Cardiac ventricle fibroblast (primary cell): ENCODE results near the gene RHEB. TPM values are rescaled to one million over a fixed set of nuclear protein-coding genes. Genes with fewer than 3 reads are reported as not detected.

Source experiments
- total RNA-seq: library from RNA; depleted of rRNA; stranded (reverse); fragments of >200 nt; gene quantifications from 2 replicates; pipeline ENCODE4 v1.2.3, GENCODE V29; 2015

The RHEB gene
- total RNA-seq, result 56.1 and 62.9 TPM in 2 replicates

GRCh38 chr7:151519765-151520418 is at the start of gene RHEB:
Gene RHEB, minus strand, starts transcription at chr7:151519895. Its CDS starts 384 bp downstream, at chr7:151519511.

DNA sequence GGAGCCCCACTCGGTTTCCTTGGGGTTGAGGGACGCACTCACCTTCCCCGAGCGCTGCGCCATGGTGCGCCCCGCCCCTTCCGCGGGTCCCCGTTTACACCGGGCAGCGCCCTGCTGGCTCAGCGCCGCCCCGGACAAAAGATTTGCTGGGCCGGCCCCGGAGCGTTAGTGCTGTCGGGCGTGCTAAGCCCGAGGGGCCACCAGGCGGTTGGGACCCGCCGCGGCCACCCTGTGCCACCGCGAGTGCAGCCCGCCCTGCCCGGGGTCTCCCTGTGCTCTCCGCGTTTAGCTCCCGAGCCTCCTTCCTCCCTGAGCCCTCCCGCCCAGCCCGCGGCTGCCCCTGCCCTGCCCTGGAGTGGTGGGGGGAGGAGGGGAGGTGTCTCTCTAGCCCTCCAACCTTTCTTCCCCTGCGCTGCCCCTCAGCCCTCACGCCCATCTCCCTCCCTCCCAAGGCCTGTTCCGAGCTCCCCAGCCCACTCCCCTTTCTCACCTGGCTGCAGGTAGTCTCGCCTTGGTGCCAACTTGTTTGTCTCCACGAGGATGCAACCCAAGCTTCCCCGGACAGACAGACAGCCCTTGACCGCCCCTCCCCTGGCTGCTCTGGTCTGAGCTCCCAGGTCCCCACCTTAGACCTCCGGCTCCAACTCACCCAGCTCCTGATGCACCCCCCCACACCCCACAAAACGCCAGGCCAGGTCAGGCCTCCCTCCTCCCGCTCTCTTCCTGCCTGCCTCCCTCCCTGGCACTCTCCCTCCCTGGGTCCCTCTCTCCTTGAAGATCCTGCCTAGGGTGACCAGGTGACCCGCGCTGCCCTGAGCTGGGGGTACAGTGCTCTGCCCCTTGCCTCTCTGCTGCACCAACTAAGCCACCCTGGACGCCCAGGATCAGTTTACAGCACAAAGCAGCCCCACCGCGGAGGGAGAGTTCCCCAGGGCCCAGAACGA is 79.6 kb downstream of the RHEB start, which contains the start of gene CRYGN:
CRYGN (minus strand) TSS at position 287 of the 944 bp plus-strand sequence; CDS start at position 63, 224 bp downstream.

Other genes starting within 250 kb of the RHEB start
- gene NUB1, start 178.1 kb downstream of the RHEB start, total RNA-seq, result 27.0 and 34.8 TPM in 2 replicates
- gene WDR86, start 109.9 kb downstream of the RHEB start, total RNA-seq, result 2.4 and 4.6 TPM in 2 replicates
- gene CRYGN, start 79.8 kb downstream of the RHEB start, total RNA-seq, result 0.10 TPM in 1 of 2 replicates, not detected in the other